Measurements from ENCODE around the gene PLEKHF1.
"Not testable (repeated sequence)": the region's sequence is repeated elsewhere in the genome, so short reads cannot be mapped to it uniquely, and the experiment has no call there.

The PLEKHF1 gene

GRCh38 chr19:29665826-29666577, 741 bp downstream of the PLEKHF1 start:
- TF ChIP-seq POLR2A (IDR thresholded peaks at IDR 0.05; ENCODE audit: low read depth, low read length): no peak
- no peak for DNase-seq (ENCODE audit: insufficient read length, low spot score)
- FAIRE-seq: no peak

- no peak for FAIRE-seq
- peak; percentile 69 for DNase-seq (ENCODE audit: insufficient read length, low spot score)
Measured at GRCh38 chr19:29666578-29667386, 1.5 kb downstream of the PLEKHF1 start.

GRCh38 chr19:29667387-29667783, 2.1 kb downstream of the PLEKHF1 start:
- no peak for TF ChIP-seq POLR2A (IDR thresholded peaks at IDR 0.05; ENCODE audit: low read depth, low read length)
- FAIRE-seq: no peak
- no peak for DNase-seq (ENCODE audit: insufficient read length, low spot score)

More at GRCh38 chr19:29666578-29667386, 1.5 kb downstream of the PLEKHF1 start:
- no peak for TF ChIP-seq POLR2A (IDR thresholded peaks at IDR 0.05; ENCODE audit: low read depth, low read length)

DNA sequence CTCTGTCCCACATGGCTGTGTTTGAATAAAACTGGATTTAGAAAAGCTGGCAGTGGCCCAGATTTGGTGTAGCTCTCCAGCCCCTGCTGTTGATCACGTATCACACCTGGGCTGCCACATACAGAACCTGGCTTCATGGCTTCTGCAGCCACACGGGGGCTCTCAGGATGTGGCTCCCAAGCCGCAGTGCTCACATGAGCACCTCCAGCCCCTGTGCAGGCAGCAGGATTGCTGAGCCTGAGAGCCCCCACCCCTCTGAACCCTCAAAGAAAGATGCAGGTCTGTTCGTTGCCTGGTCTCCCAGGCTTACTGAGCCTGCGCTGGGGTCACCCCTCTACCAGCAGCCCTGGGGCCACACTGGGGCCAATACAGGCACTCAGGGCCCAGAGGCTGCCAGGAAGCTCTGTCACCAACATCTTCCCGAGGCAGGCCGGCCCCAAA, 2.7 kb downstream of the PLEKHF1 start:
- FAIRE-seq: no peak
- DNase-seq (ENCODE audit: insufficient read length, low spot score): no peak

DNA sequence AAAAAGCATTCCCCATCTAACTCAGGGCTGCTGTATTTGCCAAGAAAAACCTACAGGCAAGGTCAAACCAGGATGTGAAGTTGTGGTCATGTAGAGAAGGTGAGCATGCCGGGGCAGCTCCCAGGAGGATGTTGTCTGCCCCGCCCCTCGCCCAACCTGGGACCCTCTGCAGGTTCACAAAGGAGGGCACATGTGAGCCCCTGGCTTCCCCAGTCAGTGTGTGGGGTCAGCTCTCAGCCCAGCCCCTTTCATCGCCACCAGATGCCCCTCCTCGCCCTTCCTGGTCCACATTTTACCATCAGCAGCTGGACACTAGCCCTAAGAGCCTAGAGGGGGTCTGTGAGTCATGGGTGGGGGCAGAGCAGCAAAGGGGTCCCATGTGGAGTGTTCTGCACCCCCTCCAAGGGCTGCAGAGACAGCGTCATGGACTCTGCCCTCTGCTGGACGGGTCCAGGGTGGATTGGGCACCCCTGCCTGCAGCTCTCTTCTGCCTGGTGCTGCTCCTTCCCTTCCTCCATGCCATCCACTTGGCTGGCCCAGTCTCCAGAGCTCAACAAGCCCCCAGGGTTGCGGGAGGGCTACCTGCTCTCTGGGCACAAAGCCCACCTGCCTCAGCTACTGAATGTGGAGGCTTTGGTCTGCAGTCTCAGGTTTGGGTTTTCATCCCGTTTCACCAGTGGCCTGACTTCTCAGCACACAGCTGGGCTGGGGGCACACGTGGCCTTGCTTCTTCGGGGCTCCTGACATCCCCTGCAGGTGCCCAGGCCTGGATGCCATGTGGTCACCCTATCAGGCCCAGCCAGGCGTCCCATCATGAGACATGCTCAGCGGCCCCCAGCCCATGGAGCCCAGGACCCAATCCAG, 3.7 kb downstream of the PLEKHF1 start:
- no peak for DNase-seq (ENCODE audit: insufficient read length, low spot score)
- TF ChIP-seq POLR2A (IDR thresholded peaks at IDR 0.05; ENCODE audit: low read depth, low read length): no peak
- no peak for FAIRE-seq

More for the DNA sequence above, 2.7 kb downstream of the PLEKHF1 start:
- no peak for TF ChIP-seq POLR2A (IDR thresholded peaks at IDR 0.05; ENCODE audit: low read depth, low read length)

GRCh38 chr19:29670255-29670654, 5.0 kb downstream of the PLEKHF1 start:
- FAIRE-seq (no peak), DNase-seq (ENCODE audit: insufficient read length, low spot score) (no peak)
- no peak for TF ChIP-seq POLR2A (IDR thresholded peaks at IDR 0.05; ENCODE audit: low read depth, low read length)

DNA sequence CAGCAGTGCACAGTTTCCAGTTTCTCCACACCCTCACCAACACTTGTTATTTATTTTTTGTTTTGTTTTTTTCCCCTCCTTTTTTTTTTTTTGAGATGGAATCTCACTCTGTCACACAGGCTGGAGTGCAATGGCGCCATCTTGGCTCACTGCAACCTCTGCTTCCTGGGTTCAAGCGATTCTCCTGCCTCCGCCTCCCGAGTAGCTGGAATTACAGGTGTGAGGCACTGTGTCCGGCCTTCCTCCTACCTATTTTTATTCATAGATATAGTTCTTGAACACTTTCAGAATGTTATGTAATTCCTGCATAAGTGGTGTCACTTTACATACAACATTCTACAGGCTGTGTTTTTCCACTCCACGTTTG, 5.7 kb downstream of the PLEKHF1 start:
- not testable (repeated sequence) for DNase-seq (ENCODE audit: insufficient read length, low spot score); FAIRE-seq

- FAIRE-seq: no peak
- TF ChIP-seq POLR2A (IDR thresholded peaks at IDR 0.05; ENCODE audit: low read depth, low read length): no peak
- no peak for DNase-seq (ENCODE audit: insufficient read length, low spot score)
Measured at GRCh38 chr19:29671393-29672160, 6.3 kb downstream of the PLEKHF1 start.

GRCh38 chr19:29672319-29672932, 7.2 kb downstream of the PLEKHF1 start:
- FAIRE-seq (no peak), DNase-seq (ENCODE audit: insufficient read length, low spot score) (no peak)
- TF ChIP-seq POLR2A (IDR thresholded peaks at IDR 0.05; ENCODE audit: low read depth, low read length): no peak

DNA sequence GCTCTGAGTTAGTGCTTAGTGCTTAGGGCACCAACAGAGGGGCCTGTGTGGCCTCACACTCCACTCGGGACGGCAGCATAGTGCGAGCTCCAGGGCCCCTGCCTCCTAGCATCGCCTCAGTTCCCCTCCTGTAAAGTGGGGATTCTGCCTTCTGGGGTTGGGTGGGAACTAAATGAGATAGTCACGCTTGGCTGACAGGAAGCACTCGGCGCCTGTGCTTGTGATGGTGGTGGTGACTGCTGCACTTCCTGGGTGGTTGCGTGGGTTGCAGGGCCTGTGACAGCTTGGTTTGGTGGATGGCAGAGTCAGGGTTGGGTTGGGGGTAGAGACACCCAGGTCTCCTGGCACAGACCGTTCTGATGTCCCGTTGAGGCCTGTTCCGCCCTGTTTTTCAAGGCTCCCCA, 7.7 kb downstream of the PLEKHF1 start:
- FAIRE-seq (no peak), DNase-seq (ENCODE audit: insufficient read length, low spot score) (no peak)
- TF ChIP-seq POLR2A (IDR thresholded peaks at IDR 0.05; ENCODE audit: low read depth, low read length): no peak

GRCh38 chr19:29673451-29674371, 8.4 kb downstream of the PLEKHF1 start:
- DNase-seq (ENCODE audit: insufficient read length, low spot score): no peak
- FAIRE-seq: no peak
- TF ChIP-seq POLR2A (IDR thresholded peaks at IDR 0.05; ENCODE audit: low read depth, low read length): no peak

All from H54 (cell line).